Erythroblast (primary cell): ENCODE measurements around the gene MAGEB16.
A peak's percentile ranks its signal among the peaks of the same experiment; 100 is the strongest.

Experiments
- DNase-seq, 2 experiments: peaks; one replicate each; lab custom pipeline; 2025; lab: John Stamatoyannopoulos, UW
- GATA1 ChIP-seq: IDR thresholded peaks from 2 replicates; pipeline ENCODE4 v1.6.1; 2011; ENCODE audit warnings: low read depth, mild to moderate bottlenecking, control low read depth, low read length, moderate library complexity
- POLR2A ChIP-seq: IDR thresholded peaks from 2 replicates; pipeline ENCODE4 v1.6.1; 2011; ENCODE audit warnings: mild to moderate bottlenecking, low read length

MAGEB16 gene

DNA sequence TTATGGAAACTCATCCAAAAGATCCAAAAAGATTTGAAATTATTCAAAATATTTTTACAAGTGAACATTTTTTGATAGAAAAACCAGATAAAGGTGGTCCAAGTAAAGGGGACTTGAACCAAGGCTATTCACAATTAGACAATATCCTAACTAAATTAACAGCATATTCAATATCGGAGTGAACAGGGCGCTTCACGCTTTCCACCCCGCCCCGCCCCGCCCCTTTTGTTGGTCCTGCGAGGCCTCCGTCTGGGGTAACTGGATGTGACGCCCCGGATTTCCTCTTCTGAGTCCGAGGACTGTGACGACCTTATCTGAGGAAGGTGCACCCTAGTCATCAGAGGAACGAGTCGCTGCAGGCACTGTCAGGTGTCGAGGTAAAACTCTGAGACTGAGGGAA is at the start of gene MAGEB16:
Gene MAGEB16, plus strand, starts transcription at position 301 of the 400 bp plus-strand sequence. CDS start 3,855 bp downstream, outside the sequence.
- TF ChIP-seq POLR2A (no peak), GATA1 (no peak)
- no peak for DNase-seq

DNA sequence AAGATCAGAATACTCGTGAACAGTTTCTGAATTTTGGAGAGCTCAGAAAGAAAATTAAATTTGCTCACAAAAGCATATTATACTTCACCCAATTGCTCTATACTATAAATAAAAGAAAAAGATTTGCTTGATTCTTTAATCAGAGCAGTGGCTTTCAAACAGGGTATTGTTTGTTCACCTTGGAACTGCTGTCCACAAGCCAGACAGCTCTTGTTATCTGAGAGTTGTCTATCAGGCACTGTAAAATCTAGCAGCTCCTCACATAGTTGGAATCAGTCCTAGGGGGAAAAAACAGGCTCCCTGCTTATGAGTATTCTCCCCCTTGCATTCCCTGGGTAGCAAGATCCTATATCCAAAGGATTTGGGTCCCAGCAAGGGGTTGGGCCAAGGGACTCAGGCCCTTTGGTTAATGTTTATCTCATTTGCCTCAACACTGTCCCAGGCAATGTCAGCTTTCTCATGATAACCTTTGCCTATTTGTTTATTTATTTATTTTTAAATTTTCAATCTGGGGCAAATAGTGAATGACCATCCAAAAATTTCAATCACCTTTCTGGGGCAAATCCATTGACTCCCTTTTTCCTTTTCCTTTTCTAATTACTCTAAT is 24.1 kb upstream of the MAGEB16 start:
- TF ChIP-seq POLR2A (no peak), GATA1 (no peak)
- no peak for DNase-seq

DNA sequence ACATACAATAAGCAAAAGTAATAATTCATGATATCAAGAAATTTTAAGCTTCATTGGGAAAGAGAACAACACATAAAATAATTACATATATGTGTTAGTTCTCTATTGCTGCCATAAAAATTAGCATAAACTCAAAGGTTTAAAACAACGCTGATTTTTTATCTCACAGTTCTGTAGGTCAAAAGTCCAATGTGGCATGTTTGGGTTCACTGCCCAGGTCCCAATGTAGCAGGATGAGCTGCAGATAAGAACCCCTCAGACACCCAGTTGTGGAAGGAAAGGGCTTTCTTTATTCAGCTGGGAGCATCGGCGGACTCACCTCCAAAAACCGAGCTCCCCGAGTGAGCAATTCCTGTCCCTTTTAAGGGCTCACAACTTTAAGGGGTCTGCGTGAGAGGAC is 13.1 kb upstream of the MAGEB16 start:
- no peak for DNase-seq
- no peak for TF ChIP-seq GATA1
- TF ChIP-seq POLR2A, result no peak

DNA sequence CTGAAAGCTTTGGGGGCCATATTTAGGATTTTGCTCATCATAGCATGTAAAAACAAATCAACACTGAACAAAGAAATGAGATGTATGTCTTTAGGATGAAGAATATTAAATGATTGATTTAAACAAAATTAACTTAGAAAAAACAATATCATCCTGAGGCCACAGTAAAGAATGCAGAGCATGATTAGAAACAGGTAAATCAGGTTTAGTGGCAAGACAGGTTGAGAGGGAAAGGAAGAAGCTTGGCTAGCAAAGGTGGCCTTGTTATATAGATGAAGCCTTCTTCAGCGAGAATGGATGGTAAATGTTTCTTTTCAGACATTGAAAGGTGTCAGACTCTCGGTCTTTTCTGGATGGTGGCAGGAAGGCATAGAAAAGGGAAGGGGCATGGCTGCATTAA is 11.9 kb upstream of the MAGEB16 start:
- no peak for DNase-seq

DNA sequence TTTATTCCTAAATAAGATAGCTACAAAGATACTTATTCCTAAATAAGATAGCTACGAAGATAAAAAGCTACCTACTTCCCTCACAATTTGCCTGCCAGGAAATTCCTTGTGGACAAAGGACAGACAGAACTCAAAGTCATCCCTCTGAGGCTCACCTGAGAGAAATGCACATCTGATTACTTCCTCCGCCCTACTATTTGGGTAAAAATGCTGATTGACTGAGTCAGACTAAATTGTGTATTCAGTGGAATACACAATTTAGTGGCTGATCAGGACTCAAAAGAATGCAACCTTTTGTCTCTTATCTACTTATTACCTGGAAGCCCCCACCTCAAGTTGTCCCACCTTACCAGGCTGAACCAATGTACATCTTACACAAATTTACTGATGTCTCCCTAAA is 10.3 kb upstream of the MAGEB16 start:
- no peak for DNase-seq

More for the DNA sequence above, 11.9 kb upstream of the MAGEB16 start:
- no peak for TF ChIP-seq POLR2A
- TF ChIP-seq GATA1, result no peak

DNA sequence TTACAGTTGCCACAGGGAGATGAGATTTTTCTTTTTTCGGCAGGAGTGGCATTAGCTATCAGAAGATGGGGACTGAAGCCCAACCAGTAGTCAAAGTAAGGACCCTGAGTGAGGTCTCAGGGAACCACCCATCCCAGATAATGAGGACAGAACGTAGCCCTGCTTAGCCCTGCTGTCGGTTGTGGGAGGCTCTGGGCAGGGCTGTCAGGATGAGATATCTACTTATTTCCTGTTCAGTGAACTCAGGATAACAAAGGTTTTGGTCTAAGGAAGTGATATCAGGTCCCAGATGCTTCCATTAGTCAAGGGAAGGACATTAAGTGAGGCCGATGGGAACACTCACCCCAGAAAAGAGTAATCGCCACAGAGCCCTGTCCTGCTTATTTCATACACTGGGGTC is 2.3 kb downstream of the MAGEB16 start:
- no peak for DNase-seq
- TF ChIP-seq POLR2A (no peak), GATA1 (no peak)

More for the DNA sequence above, 10.3 kb upstream of the MAGEB16 start:
- no peak for TF ChIP-seq GATA1
- no peak for TF ChIP-seq POLR2A

DNA sequence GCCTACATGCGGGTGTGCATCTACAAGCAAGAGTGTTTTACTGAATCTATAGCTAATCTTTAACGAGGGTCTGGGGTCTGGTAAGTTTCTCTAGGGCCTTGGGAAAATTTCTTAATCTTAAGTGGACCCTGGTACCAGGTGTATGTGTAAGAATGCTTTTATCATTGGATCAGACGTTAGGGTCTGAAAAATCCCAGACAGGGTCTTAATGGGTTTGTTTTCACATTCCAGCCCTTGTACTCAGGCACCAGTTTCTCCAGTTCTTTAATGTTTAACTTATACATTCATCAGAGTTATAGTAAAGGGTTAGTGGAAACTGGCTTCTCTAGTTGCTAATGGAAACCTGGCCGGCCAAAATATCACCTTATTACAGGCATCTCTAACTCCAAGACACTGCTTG is 11.6 kb downstream of the MAGEB16 start:
- TF ChIP-seq GATA1 (no peak), POLR2A (no peak)

DNA sequence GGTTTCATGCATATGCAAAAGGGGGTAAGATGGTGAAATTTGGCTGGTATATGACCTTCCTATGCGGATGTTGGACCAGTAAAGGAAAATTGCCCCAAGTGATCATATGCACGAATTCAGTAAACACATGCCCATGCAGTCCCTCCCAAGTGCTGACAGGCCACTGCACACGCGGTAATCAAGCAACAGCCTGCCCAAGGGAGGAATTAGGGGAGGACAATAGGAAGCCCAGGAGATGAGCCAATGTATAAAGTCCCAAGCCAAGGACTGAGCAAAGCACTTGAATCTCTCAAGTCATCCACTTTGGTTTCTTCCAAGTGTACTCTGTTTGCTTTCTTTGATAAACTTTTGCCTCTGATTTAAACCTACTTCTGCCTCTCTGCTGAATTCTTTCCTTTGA is 21.1 kb downstream of the MAGEB16 start:
- no peak for DNase-seq
- TF ChIP-seq POLR2A, result no peak
- TF ChIP-seq GATA1, result no peak

More for the DNA sequence above, 11.6 kb downstream of the MAGEB16 start:
- no peak for DNase-seq

DNA sequence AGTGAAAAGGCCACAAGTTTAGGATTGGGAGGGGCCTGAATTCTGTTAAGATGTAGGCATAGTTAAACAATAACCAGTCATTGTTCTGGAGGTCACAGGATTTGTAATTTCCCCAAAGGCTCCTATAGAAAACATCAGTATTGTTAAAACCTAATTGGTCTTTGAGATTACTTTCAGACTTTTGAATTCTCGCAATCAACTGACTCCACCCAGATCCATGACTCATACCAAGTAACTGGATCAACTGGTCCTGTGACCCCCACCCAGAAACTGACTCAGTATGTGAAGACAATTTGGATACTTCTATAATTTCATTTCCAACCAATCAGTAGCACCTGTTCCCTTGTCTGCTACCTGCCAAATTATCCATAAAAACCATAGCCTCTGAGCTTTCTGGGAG is 28.4 kb downstream of the MAGEB16 start:
- TF ChIP-seq GATA1 (no peak), POLR2A (no peak)
- peak in 1 of 2 experiments; percentile 0 for DNase-seq

DNA sequence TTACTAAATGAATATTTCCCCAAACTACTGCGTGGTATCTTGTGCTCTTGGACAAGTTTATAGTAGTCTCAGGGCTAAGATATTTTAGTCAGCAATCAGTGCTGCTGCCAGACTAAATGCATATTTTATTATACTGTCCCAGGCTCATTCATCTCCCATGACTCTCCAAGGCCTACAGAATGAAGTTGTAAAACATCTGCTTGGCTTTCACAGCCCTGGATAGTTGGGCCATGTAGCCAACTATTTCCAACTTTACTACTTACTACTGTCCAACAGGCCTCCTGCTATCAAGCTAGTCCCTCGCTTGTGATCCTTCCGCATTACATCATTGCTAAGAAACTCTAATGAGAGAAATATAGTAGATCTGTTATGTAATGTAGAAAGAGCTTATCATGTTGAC is 31.4 kb downstream of the MAGEB16 start:
- DNase-seq, result no peak
- TF ChIP-seq POLR2A (no peak), GATA1 (no peak)

DNA sequence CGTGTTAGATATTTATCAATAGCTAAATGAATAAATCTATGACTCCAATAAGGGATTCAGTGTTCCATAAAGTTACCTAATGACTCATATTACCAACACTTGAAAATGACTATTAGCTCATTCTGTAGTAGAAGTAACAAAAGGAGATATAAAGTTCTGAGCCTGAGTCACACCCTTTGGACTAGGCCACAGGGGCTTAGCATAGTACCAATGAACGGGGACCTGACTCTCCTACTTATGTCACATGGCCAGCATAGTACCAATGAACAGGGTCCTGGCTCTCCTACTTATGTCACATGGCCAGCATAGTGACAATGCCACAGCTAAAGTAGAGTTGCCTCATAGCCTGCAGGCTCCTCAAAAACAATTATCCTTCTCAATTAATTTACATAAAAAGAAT is 43.7 kb downstream of the MAGEB16 start:
- DNase-seq, result no peak
- TF ChIP-seq GATA1 (no peak), POLR2A (no peak)

DNA sequence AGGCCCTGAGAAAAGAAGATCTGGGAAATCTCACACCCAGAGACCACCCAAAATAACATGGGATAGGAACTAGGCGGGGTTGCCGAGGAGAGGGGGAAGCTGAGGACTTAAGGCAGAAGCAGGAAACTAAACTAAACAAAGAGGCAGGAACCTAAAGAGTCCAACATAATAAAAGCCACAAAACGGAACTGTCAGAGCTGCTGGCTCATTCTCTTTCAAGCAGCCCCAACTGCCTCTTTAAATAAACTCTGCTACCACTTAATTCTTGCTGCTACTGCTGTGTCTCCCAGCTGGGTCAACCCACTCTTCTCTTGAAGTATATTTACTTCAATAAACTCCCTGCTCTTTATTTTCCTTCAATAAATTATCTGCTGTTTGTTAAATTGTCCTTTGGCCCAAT is 44.5 kb downstream of the MAGEB16 start:
- no peak for DNase-seq
- no peak for TF ChIP-seq GATA1

DNA sequence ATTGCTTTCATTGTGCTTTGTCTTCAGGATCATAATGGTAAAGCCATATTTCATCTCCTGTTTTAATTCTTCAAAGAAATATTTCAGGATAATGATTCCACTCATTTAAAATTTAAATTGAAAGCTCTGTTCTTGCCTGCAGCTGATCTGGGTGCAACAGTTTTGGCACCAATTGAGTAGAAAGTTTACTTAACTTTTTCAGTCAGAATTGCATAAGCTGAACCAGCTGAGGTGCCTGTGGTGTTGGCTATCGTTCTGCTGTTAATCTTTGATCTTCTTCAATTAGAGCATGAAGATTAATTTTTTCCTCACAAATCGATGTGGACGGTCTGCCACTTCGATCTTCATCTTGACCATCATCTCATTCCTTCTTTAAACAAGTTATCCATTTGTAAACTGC is 49.6 kb downstream of the MAGEB16 start:
- DNase-seq, result no peak
- TF ChIP-seq GATA1, result no peak
- TF ChIP-seq POLR2A, result no peak
